Measurements from ENCODE around the gene AKR1C8.
"Not testable (repeated sequence)": the region's sequence is repeated elsewhere in the genome, so short reads cannot be mapped to it uniquely, and the experiment has no call there.

Gene AKR1C8

GRCh38 chr10:5184987-5185775 is at the start of gene AKR1C8:
AKR1C8 (minus strand) TSS chr10:5185150; CDS start chr10:5185104, 46 bp downstream.
- Histone ChIP-seq H3K9me3 (ENCODE audit: insufficient read depth, low read length, severe bottlenecking) (peaks cover 7% of the 10 kb centered on the region), H3K27ac (ENCODE audit: low read length) (no peak within 1 kb of the TSS), H3K36me3 (ENCODE audit: insufficient read depth, low read length) (no peaks in the 10 kb centered on the region), H3K9ac (ENCODE audit: low read depth, low read length) (no peak within 1 kb of the TSS), H3K79me2 (ENCODE audit: insufficient read depth, low read length) (no peaks in the 10 kb centered on the region), H2AFZ (ENCODE audit: low read depth, low read length) (no peak within 1 kb of the TSS), H4K20me1 (ENCODE audit: insufficient read depth, low read length) (no peaks in the 10 kb centered on the region), H3K27me3 (ENCODE audit: insufficient read depth, low read length, poor library complexity) (no peaks in the 10 kb centered on the region), H3K4me1 (ENCODE audit: insufficient read depth, low read length) (no peaks in the 10 kb centered on the region), H3K4me3 (ENCODE audit: low read depth in 1 of 2, low read length in 2 of 2) (no peak within 1 kb of the TSS), H3K4me2 (ENCODE audit: insufficient read depth, low read length) (no peak within 1 kb of the TSS)
- TF ChIP-seq EZH2 (IDR thresholded peaks at IDR 0.05; ENCODE audit: borderline replicate concordance, low read depth, low read length, severe bottlenecking): no peak
- TF ChIP-seq CTCF (IDR thresholded peaks at IDR 0.05; ENCODE audit: borderline replicate concordance, extremely low read depth, low read length, poor library complexity, severe bottlenecking): no peak
- no peak for ATAC-seq (ENCODE audit: insufficient read depth, low read depth)
- DNase-seq: no peak

- no peak overlapping the region for H2AFZ ChIP-seq (ENCODE audit: low read depth, low read length)
- H3K4me3 ChIP-seq (ENCODE audit: low read depth in 1 of 2, low read length in 2 of 2): no peak overlapping the region
- no peaks in the 10 kb centered on the region for H3K4me1 ChIP-seq (ENCODE audit: insufficient read depth, low read length)
- no peaks in the 10 kb centered on the region for H3K9me3 ChIP-seq (ENCODE audit: insufficient read depth, low read length, severe bottlenecking)
- H3K27ac ChIP-seq (ENCODE audit: low read length): no peak overlapping the region
- H3K4me2 ChIP-seq (ENCODE audit: insufficient read depth, low read length): no peak overlapping the region
- TF ChIP-seq CTCF (IDR thresholded peaks at IDR 0.05; ENCODE audit: borderline replicate concordance, extremely low read depth, low read length, poor library complexity, severe bottlenecking) (no peak), EZH2 (IDR thresholded peaks at IDR 0.05; ENCODE audit: borderline replicate concordance, low read depth, low read length, severe bottlenecking) (no peak)
- H3K9ac ChIP-seq (ENCODE audit: low read depth, low read length): no peak overlapping the region
- ATAC-seq (ENCODE audit: insufficient read depth, low read depth) (no peak), DNase-seq (no peak)
- no peaks in the 10 kb centered on the region for H3K79me2 ChIP-seq (ENCODE audit: insufficient read depth, low read length)
- no peaks in the 10 kb centered on the region for H4K20me1 ChIP-seq (ENCODE audit: insufficient read depth, low read length)
- H3K27me3 ChIP-seq (ENCODE audit: insufficient read depth, low read length, poor library complexity): no peaks in the 10 kb centered on the region
- no peaks in the 10 kb centered on the region for H3K36me3 ChIP-seq (ENCODE audit: insufficient read depth, low read length)
Measured at GRCh38 chr10:5234106-5234860, 49.3 kb upstream of the AKR1C8 start.

GRCh38 chr10:5233324-5233723 is 48.4 kb upstream of the AKR1C8 start:
- Histone ChIP-seq H3K4me2 (ENCODE audit: insufficient read depth, low read length) (no peak overlapping the region), H3K79me2 (ENCODE audit: insufficient read depth, low read length) (no peaks in the 10 kb centered on the region), H3K4me1 (ENCODE audit: insufficient read depth, low read length) (no peaks in the 10 kb centered on the region), H3K36me3 (ENCODE audit: insufficient read depth, low read length) (no peaks in the 10 kb centered on the region), H4K20me1 (ENCODE audit: insufficient read depth, low read length) (no peaks in the 10 kb centered on the region), H3K4me3 (ENCODE audit: low read depth in 1 of 2, low read length in 2 of 2) (no peak overlapping the region), H3K9me3 (ENCODE audit: insufficient read depth, low read length, severe bottlenecking) (no peaks in the 10 kb centered on the region), H3K9ac (ENCODE audit: low read depth, low read length) (no peak overlapping the region), H3K27me3 (ENCODE audit: insufficient read depth, low read length, poor library complexity) (no peaks in the 10 kb centered on the region), H2AFZ (ENCODE audit: low read depth, low read length) (no peak overlapping the region), H3K27ac (ENCODE audit: low read length) (no peak overlapping the region)
- DNase-seq: no peak
- ATAC-seq (ENCODE audit: insufficient read depth, low read depth): no peak
- no peak for TF ChIP-seq EZH2 (IDR thresholded peaks at IDR 0.05; ENCODE audit: borderline replicate concordance, low read depth, low read length, severe bottlenecking)

- no peaks in the 10 kb centered on the region for H3K36me3 ChIP-seq (ENCODE audit: insufficient read depth, low read length)
- no peak overlapping the region for H3K4me3 ChIP-seq (ENCODE audit: low read depth in 1 of 2, low read length in 2 of 2)
- H3K9me3 ChIP-seq (ENCODE audit: insufficient read depth, low read length, severe bottlenecking): no peaks in the 10 kb centered on the region
- TF ChIP-seq CTCF (IDR thresholded peaks at IDR 0.05; ENCODE audit: borderline replicate concordance, extremely low read depth, low read length, poor library complexity, severe bottlenecking) (no peak), EZH2 (IDR thresholded peaks at IDR 0.05; ENCODE audit: borderline replicate concordance, low read depth, low read length, severe bottlenecking) (no peak)
- ATAC-seq (ENCODE audit: insufficient read depth, low read depth) (no peak), DNase-seq (no peak)
- no peak overlapping the region for H3K27ac ChIP-seq (ENCODE audit: low read length)
- H3K4me1 ChIP-seq (ENCODE audit: insufficient read depth, low read length): no peaks in the 10 kb centered on the region
- no peak overlapping the region for H3K9ac ChIP-seq (ENCODE audit: low read depth, low read length)
- H4K20me1 ChIP-seq (ENCODE audit: insufficient read depth, low read length): no peaks in the 10 kb centered on the region
- no peak overlapping the region for H2AFZ ChIP-seq (ENCODE audit: low read depth, low read length)
- H3K27me3 ChIP-seq (ENCODE audit: insufficient read depth, low read length, poor library complexity): no peaks in the 10 kb centered on the region
- H3K79me2 ChIP-seq (ENCODE audit: insufficient read depth, low read length): no peaks in the 10 kb centered on the region
- H3K4me2 ChIP-seq (ENCODE audit: insufficient read depth, low read length): no peak overlapping the region
Measured at GRCh38 chr10:5229019-5229418, 44.1 kb upstream of the AKR1C8 start.

- DNase-seq; H3K4me3 ChIP-seq (ENCODE audit: low read depth in 1 of 2, low read length in 2 of 2); H4K20me1 ChIP-seq (ENCODE audit: insufficient read depth, low read length); H3K9ac ChIP-seq (ENCODE audit: low read depth, low read length); ATAC-seq (ENCODE audit: insufficient read depth, low read depth); H3K4me1 ChIP-seq (ENCODE audit: insufficient read depth, low read length); H3K79me2 ChIP-seq (ENCODE audit: insufficient read depth, low read length); H3K4me2 ChIP-seq (ENCODE audit: insufficient read depth, low read length); H3K27me3 ChIP-seq (ENCODE audit: insufficient read depth, low read length, poor library complexity); H3K27ac ChIP-seq (ENCODE audit: low read length); H3K36me3 ChIP-seq (ENCODE audit: insufficient read depth, low read length); H3K9me3 ChIP-seq (ENCODE audit: insufficient read depth, low read length, severe bottlenecking); H2AFZ ChIP-seq (ENCODE audit: low read depth, low read length): not testable (repeated sequence)
Measured at GRCh38 chr10:5222942-5223341, 38.0 kb upstream of the AKR1C8 start.

Measured in DND-41 (cell line).